Spleen (tissue), 11 donors: Measurements from ENCODE around the gene PRICKLE3. TPM values are rescaled to one million over a fixed set of nuclear protein-coding genes. Genes with fewer than 3 reads are reported as not detected.

ENCODE experiments used
- DNase-seq: peaks from one replicate; pipeline ENCODE4 v3.0.0-alpha.2; 2020
- H3K27ac ChIP-seq, 8 donors: fragments of 200-600 bp; sonication (generic) in 7 of 8; 1 replicate in 4 of 8; 2 replicates in 4 of 8; pipeline versions ENCODE4 v1.5.0 to v1.8.0; 2016 to 2021; ENCODE audit warnings: inconsistent platforms in 4 of 8, mild to moderate bottlenecking in 4 of 8, moderate library complexity in 1 of 8
- H3K27me3 ChIP-seq, 7 donors: fragments of 200-600 bp; sonication (generic) in 6 of 7; replicated peaks in 1 of 7; 1 replicate in 4 of 7; 2 replicates in 3 of 7; pipeline versions ENCODE4 v1.5.0 to v1.8.0; 2016 to 2021; ENCODE audit warnings: inconsistent platforms in 3 of 7, mild to moderate bottlenecking in 1 of 7
- H3K36me3 ChIP-seq, 6 donors: fragments of 200-600 bp; sonication (generic) in 5 of 6; 1 replicate in 4 of 6; 2 replicates in 2 of 6; pipeline versions ENCODE4 v1.5.0 to v1.8.0; 2016 to 2021; ENCODE audit warnings: inconsistent platforms in 2 of 6
- H3K4me1 ChIP-seq, 6 donors: fragments of 200-600 bp; sonication (generic) in 5 of 6; 1 replicate in 3 of 6; 2 replicates in 3 of 6; pipeline versions ENCODE4 v1.5.0 to v1.8.0; 2016 to 2021; ENCODE audit warnings: inconsistent platforms in 3 of 6
- H3K4me3 ChIP-seq, 8 donors: fragments of 200-600 bp; sonication (generic) in 7 of 8; 1 replicate in 4 of 8; 2 replicates in 4 of 8; pipeline versions ENCODE4 v1.5.0 to v1.8.0; 2016 to 2021; ENCODE audit warnings: inconsistent platforms in 4 of 8, mild to moderate bottlenecking in 4 of 8, moderate library complexity in 2 of 8
- H3K9me3 ChIP-seq, 8 donors: fragments of 200-600 bp; sonication (generic) in 7 of 8; 1 replicate in 4 of 8; 2 replicates in 4 of 8; pipeline versions ENCODE4 v1.5.0 to v1.8.0; 2016 to 2021; ENCODE audit warnings: inconsistent platforms in 4 of 8
- POLR2A ChIP-seq, 3 donors: fragments of 450-650 bp; IDR thresholded peaks; one replicate each; pipeline ENCODE4 v1.5.1; 2017; ENCODE audit warnings: antibody characterized with exemption in 3 of 3, mild to moderate bottlenecking in 1 of 3
- POLR2AphosphoS5 ChIP-seq, 3 donors: sonication (generic); formaldehyde crosslinking; IDR thresholded peaks; one replicate each; pipeline ENCODE4 v1.5.1; 2017; ENCODE audit warnings: antibody characterized with exemption in 3 of 3
- WGBS, 5 donors: extraction: QIAGEN DNeasy Blood & Tissue Kit in 3 of 5; methylation state at CpG; one replicate each; pipeline versions ENCODE4 v1.1.5 to v1.1.7; 2013 to 2018; 5-methylcytosine and 5-hydroxymethylcytosine counted together
- intact Hi-C: fragments of 100-400 bp; cut with DNase I; formaldehyde crosslinking; loops from one replicate; pipeline ENCODE4 v1.15.0; 2023; ENCODE audit warnings: low total_unique reads
- polyA plus RNA-seq, 3 donors: library from polyadenylated mRNA; stranded (reverse); fragments of 200-250 nt; gene quantifications; one replicate each; pipeline ENCODE4 v1.2.1, GENCODE V29; 2013
- total RNA-seq, 7 donors: library from RNA; depleted of rRNA in 3 of 7; stranded (reverse); fragments of >200 nt in 3 of 7; fragmentation: NEBNext Ultra II Directional in 4 of 7; extraction: Animal tissue kit (Norgen Biotek cat#: 25700) in 4 of 7; gene quantifications; one replicate each; pipeline versions ENCODE4 v1.1.0 to v1.2.1, GENCODE V29; 2016 to 2021
- TF ChIP-seq, protein P1 (sequence below), 11 experiments: fragments of 200-600 bp in 7 of 11; fragments of 450-650 bp in 4 of 11; sonication (generic) in 4 of 11; IDR thresholded peaks in 8 of 11; conservative IDR thresholded peaks in 3 of 11; 1 replicate in 7 of 11; 2 replicates in 4 of 11; pipeline versions ENCODE4 v1.4.0 to v1.8.0; 2016 to 2021; ENCODE audit warnings: antibody characterized with exemption in 11 of 11, inconsistent platforms in 4 of 11, mild to moderate bottlenecking in 1 of 11
- donor health status: healthy with polysubstance abuse.
- donor health status: DM: no; HTN: no; CAD: no; lungs with moderate emphysema.
- donor health status: DM: no; HTN: no; CAD: no.
- donor health status: Bipolar disorder and iron deficiency.
- donor health status: healthy.
- donor health status: DM: no; HTN: no; CAD: no.
- donor health status: DM: yes; HTN: yes; CAD: no.

Gene PRICKLE3
- total and polyA plus RNA-seq, 10 donors = 3.2 to 29.0 (median 13.5) TPM

DNA sequence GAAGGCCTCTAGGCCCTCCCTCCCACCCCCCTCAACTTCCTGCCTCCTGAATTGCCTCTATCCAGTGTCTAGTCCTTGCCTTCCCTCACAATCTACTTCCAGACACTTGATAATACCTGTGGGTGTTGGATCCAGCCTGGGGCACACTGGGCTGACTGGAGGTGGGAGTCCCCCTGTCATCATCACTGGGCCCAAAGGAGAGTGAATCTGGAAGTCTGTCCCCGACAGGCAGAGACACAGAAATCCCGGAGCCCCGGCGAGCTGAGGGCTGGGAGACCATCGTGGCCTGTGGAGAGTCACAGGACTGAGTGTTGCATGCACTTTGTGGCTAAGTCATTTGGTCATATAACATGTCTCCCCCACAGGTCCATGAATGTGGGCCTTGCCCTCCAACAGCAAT is 22.2 kb upstream of the PRICKLE3 start:
- Histone ChIP-seq H3K27me3 (peaks cover 0 to 17% (median 0%) of the 10 kb centered on the region in 7 donors), H3K9me3 (no peaks in the 10 kb centered on the region), H3K27ac (no peak overlapping the region), H3K4me3 (no peak overlapping the region), H3K4me1 (no peaks in the 10 kb centered on the region), H3K36me3 (no peaks in the 10 kb centered on the region)
- intact Hi-C loops = no loop called here
- WGBS, 5 donors = 91 to 95% (median 95%) methylated on average over 4 to 5 of the region's 5 CpGs
- TF ChIP-seq POLR2A (IDR thresholded peaks at IDR 0.05) = no peak
- TF ChIP-seq, protein P1, sequence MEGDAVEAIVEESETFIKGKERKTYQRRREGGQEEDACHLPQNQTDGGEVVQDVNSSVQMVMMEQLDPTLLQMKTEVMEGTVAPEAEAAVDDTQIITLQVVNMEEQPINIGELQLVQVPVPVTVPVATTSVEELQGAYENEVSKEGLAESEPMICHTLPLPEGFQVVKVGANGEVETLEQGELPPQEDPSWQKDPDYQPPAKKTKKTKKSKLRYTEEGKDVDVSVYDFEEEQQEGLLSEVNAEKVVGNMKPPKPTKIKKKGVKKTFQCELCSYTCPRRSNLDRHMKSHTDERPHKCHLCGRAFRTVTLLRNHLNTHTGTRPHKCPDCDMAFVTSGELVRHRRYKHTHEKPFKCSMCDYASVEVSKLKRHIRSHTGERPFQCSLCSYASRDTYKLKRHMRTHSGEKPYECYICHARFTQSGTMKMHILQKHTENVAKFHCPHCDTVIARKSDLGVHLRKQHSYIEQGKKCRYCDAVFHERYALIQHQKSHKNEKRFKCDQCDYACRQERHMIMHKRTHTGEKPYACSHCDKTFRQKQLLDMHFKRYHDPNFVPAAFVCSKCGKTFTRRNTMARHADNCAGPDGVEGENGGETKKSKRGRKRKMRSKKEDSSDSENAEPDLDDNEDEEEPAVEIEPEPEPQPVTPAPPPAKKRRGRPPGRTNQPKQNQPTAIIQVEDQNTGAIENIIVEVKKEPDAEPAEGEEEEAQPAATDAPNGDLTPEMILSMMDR (IDR thresholded peaks at IDR 0.05 in 8 of 11, conservative IDR thresholded peaks at IDR 0.05 in 3 of 11) = no peak
- no peak for TF ChIP-seq POLR2AphosphoS5 (IDR thresholded peaks at IDR 0.05)
- DNase-seq = no peak

DNA sequence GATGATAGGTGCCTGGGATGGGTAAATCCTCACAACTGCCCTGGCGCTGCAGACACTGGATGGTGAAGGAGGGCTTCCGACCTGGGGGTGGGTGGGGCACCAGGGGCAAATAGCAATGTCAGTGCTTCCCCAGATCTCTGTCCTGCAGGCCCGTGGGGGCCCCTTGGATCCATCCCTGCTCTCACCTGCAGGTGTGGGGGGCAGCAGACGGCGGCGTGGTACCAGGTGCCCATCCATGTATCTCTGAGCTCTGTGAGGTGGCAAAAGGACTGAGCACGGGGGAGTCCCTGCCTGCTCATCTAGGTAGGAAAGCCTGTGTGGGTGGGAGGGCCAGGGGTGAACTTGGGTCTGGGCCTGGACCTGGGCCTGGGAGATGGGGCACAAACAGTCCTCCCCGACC is 20.4 kb upstream of the PRICKLE3 start:
- TF ChIP-seq, protein P1 (IDR thresholded peaks at IDR 0.05 in 8 of 11, conservative IDR thresholded peaks at IDR 0.05 in 3 of 11) = no peak
- TF ChIP-seq POLR2AphosphoS5 (IDR thresholded peaks at IDR 0.05) (no peak), POLR2A (IDR thresholded peaks at IDR 0.05) (no peak)
- no peaks in the 10 kb centered on the region for H3K4me1 ChIP-seq
- H3K4me3 ChIP-seq = no peak overlapping the region
- WGBS, 5 donors = 71 to 97% (median 76%) methylated on average over 7 to 8 of the region's 8 CpGs; no CpG with 5 or more reads in 1 of the 5 donors
- H3K27ac ChIP-seq = no peak overlapping the region
- H3K9me3 ChIP-seq = no peaks in the 10 kb centered on the region
- peaks cover 0 to 14% (median 0%) of the 10 kb centered on the region in 7 donors for H3K27me3 ChIP-seq
- intact Hi-C loops = no loop called here
- no peaks in the 10 kb centered on the region for H3K36me3 ChIP-seq
- no peak for DNase-seq

DNA sequence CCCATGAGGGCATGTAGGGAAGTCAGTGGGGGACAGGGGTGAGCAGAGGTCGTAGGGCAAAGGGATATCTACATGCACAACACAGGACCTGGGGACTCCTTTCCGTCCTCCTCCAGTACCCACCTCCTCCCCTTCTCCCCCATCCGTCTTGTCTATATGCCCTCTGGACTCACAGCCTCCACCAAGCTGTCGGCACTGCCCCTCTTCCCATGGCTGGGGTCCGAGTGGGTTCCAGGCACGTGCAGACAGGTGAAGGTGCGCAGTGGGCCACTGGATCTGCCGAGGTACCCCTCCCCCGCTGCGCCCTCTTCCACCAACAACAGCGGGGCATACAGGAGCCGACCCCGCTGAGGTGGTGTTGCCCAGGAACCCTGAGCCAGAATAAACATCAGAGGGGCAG is 19.3 kb upstream of the PRICKLE3 start:
- H3K4me3 ChIP-seq = no peak overlapping the region
- DNase-seq = no peak
- H3K9me3 ChIP-seq = no peaks in the 10 kb centered on the region
- H3K4me1 ChIP-seq = peaks cover 0 to 5% (median 2%) of the 10 kb centered on the region in 6 donors
- intact Hi-C loops = no loop called here
- TF ChIP-seq POLR2A (IDR thresholded peaks at IDR 0.05) (no peak), POLR2AphosphoS5 (IDR thresholded peaks at IDR 0.05) (no peak)
- TF ChIP-seq, protein P1 (IDR thresholded peaks at IDR 0.05 in 8 of 11, conservative IDR thresholded peaks at IDR 0.05 in 3 of 11) = no peak
- 82 to 91% (median 83%) methylated on average over 10 to 13 of the region's 13 CpGs for whole genome bisulfite sequencing, 5 donors
- H3K27ac ChIP-seq = no peak overlapping the region
- no peaks in the 10 kb centered on the region for H3K36me3 ChIP-seq
- peaks cover 0 to 13% (median 0%) of the 10 kb centered on the region in 7 donors for H3K27me3 ChIP-seq

DNA sequence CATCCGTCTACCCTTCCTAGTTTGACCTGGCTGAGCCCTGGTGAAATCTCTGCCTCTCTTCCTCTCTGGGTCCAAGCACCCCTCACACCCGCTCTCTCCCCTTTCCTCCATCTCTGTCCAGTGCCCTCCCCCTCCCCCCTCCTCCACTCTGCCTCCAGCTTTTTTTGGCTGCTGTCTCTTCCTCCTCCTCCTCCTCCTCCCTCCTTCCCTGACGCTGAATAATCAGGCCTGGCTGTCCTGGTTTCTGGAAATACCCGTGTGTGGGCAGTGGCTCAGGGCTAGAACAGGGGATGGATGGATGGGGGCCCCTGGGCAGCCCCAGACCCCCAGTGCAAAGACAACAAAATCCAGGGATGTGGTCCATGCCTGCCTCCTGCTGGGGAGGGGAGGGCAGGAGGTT is 18.5 kb upstream of the PRICKLE3 start:
- H3K4me3 ChIP-seq = no peak overlapping the region
- 54 to 73% (median 68%) methylated on average over 3 to 4 of the region's 4 CpGs for WGBS, 5 donors
- intact Hi-C loops = no loop called here
- no peak for DNase-seq
- no peaks in the 10 kb centered on the region for H3K36me3 ChIP-seq
- H3K27ac ChIP-seq = no peak overlapping the region
- no peaks in the 10 kb centered on the region for H3K9me3 ChIP-seq
- TF ChIP-seq, protein P1 (IDR thresholded peaks at IDR 0.05 in 8 of 11, conservative IDR thresholded peaks at IDR 0.05 in 3 of 11) = no peak
- no peak for TF ChIP-seq POLR2AphosphoS5 (IDR thresholded peaks at IDR 0.05)
- TF ChIP-seq POLR2A (IDR thresholded peaks at IDR 0.05) = no peak
- peaks cover 0 to 13% (median 0%) of the 10 kb centered on the region in 7 donors for H3K27me3 ChIP-seq
- peaks cover 0 to 10% (median 2%) of the 10 kb centered on the region in 6 donors for H3K4me1 ChIP-seq
